ENCODE data around the gene DDA1. TPM values are rescaled to one million over a fixed set of nuclear protein-coding genes. Genes with fewer than 3 reads are reported as not detected.

DDA1 gene
- total and polyA plus RNA-seq, 10 of the 15 experiments (the other 5 are each of a cell fraction or from before 2014, with no cell fraction given) = 0.76 to 71.0 (median 39.4) TPM

GRCh38 chr19:17359905-17360800 lies 50.8 kb downstream of the DDA1 start:
- TF ChIP-seq ZBTB11 (CRISPR knock-in tag; IDR thresholded peaks at IDR 0.05) (no peak), ZBTB33 (IDR thresholded peaks at IDR 0.05) (no peak), E4F1 (IDR thresholded peaks at IDR 0.05; ENCODE audit: borderline replicate concordance, partially characterized antibody) (no peak), BRCA1 (IDR thresholded peaks at IDR 0.05; ENCODE audit: low read depth, low read length) (no peak), MLLT1 (IDR thresholded peaks at IDR 0.05) (no peak), BCL3 (IDR thresholded peaks at IDR 0.05; ENCODE audit: borderline replicate concordance, insufficient read depth, low read depth, low read length, poor library complexity, severe bottlenecking) (no peak), DPF2 (IDR thresholded peaks at IDR 0.05) (no peak), CHD4 (IDR thresholded peaks at IDR 0.05) (no peak), NR2C1 (IDR thresholded peaks at IDR 0.05) (no peak), CHD2 (IDR thresholded peaks at IDR 0.05; ENCODE audit: borderline replicate concordance, low read depth, low read length) (no peak), HDAC2 (IDR thresholded peaks at IDR 0.05) (no peak)
- Histone ChIP-seq H2AFZ (ENCODE audit: control insufficient read depth, low read depth, low read length) (no peak overlapping the region), H3K27ac (ENCODE audit: control insufficient read depth, insufficient read depth) (no peak overlapping the region), H3K4me3 (no peak overlapping the region), H4K20me1 (ENCODE audit: control insufficient read depth, insufficient read depth) (no peaks in the 10 kb centered on the region), H3K4me2 (ENCODE audit: control insufficient read depth, insufficient read depth) (no peak overlapping the region), H3K36me3 (ENCODE audit: control insufficient read depth in 2 of 2, insufficient read depth in 2 of 2, low read length in 1 of 2) (no peaks in the 10 kb centered on the region), H3K9me3 (replicated peaks; ENCODE audit: control insufficient read depth, insufficient read depth, low read length) (no peaks in the 10 kb centered on the region), H3K27me3 (replicated peaks in 1 of 2; ENCODE audit: control insufficient read depth in 2 of 2, insufficient read depth in 2 of 2, low read length in 1 of 2) (no peaks in the 10 kb centered on the region; a peak in 1 of 4 replicates), H3K4me1 (ENCODE audit: control insufficient read depth, insufficient read depth, low read length) (no peaks in the 10 kb centered on the region), H3K79me2 (ENCODE audit: control insufficient read depth, insufficient read depth, low read length) (no peaks in the 10 kb centered on the region), H3K9ac (ENCODE audit: control insufficient read depth, insufficient read depth, low read length) (no peak overlapping the region)
- no peak for FAIRE-seq
- RAD21 ChIA-PET (ENCODE audit: unreplicated experiment) = no interaction called here
- SMC1A ChIA-PET (ENCODE audit: uncharacterized antibody, unreplicated experiment) = interaction anchor here (0.7 to 1.1 kb wide), 2 partner anchors 10 to 26 kb away, joined by 3 to 4 read pairs; no protein-coding TSS in a partner anchor
- DNase-seq (ENCODE audit: low read depth, low spot score) = no peak
- no TSS peak for BruUV-seq (replicated peaks)
- CTCF ChIA-PET = interaction anchor here (3.0 kb wide), 1 partner anchor 26 kb away, joined by 11 read pairs; no protein-coding TSS in a partner anchor
- in situ Hi-C loops (cut with MboI) (no loop called here), intact Hi-C loops (cut with micrococcal nuclease; ENCODE audit: unreplicated experiment) (no loop called here)
- no peak for ATAC-seq
- POLR2A ChIA-PET = interaction anchor here (0.7 kb wide), 1 partner anchor 221 kb away, joined by 3 read pairs; no protein-coding TSS in a partner anchor
- WGBS (ENCODE audit: insufficient coverage, insufficient replicate concordance, low lambda C conversion rate, missing lambda C conversion rate) = 32% methylated on average over 6 of the region's 6 CpGs

All from GM12878 (cell line).